Activated CD8-positive, alpha-beta T cell treated with anti-CD3 and anti-CD28 coated beads for 36 hours (primary cell): ENCODE results near the gene TGFBR1. TPM values are rescaled to one million over a fixed set of nuclear protein-coding genes. Genes with fewer than 3 reads are reported as not detected.

Source experiments
- ATAC-seq: fragments of 200-7000 bp; cut with Tn5 transposase; one replicate; pipeline ENCODE4 v1.10.0; 2021; ENCODE audit warnings: mild to moderate bottlenecking, moderate library complexity
- CTCF ChIA-PET: fragments of 350-600 bp; sonication (Branson Sonifier 250); formaldehyde crosslinking; loops from one replicate; lab custom pipeline; 2021; ENCODE audit warnings: antibody characterized with exemption; lab: Charles Lee
- POLR2A ChIA-PET: fragments of 350-600 bp; sonication (Branson Sonifier 250); formaldehyde crosslinking; loops from one replicate; lab custom pipeline; 2021; ENCODE audit warnings: antibody characterized with exemption; lab: Charles Lee
- DNase-seq: peaks from one replicate; pipeline ENCODE4 v3.0.0-alpha.2; 2020
- H3K27ac Mint-ChIP-seq: one replicate; pipeline ENCODE4 v1.8.0; 2021; ENCODE audit warnings: mild to moderate bottlenecking, mixed read lengths
- H3K27me3 Mint-ChIP-seq: one replicate; pipeline ENCODE4 v1.8.0; 2021; ENCODE audit warnings: mixed read lengths
- H3K36me3 Mint-ChIP-seq: one replicate; pipeline ENCODE4 v1.8.0; 2021; ENCODE audit warnings: low read depth, mixed read lengths
- H3K4me1 Mint-ChIP-seq: one replicate; pipeline ENCODE4 v1.8.0; 2021; ENCODE audit warnings: low read depth, mixed read lengths
- H3K4me3 Mint-ChIP-seq: one replicate; pipeline ENCODE4 v1.8.0; 2021; ENCODE audit warnings: mild to moderate bottlenecking, moderate library complexity, mixed read lengths
- H3K9me3 Mint-ChIP-seq: one replicate; pipeline ENCODE4 v1.8.0; 2021; ENCODE audit warnings: mixed read lengths
- intact Hi-C: fragments of 100-400 bp; cut with micrococcal nuclease; formaldehyde crosslinking; loops from one replicate; pipeline ENCODE4 v1.10.0; 2022
- total RNA-seq, 2 experiments: library from RNA; stranded (reverse); gene quantifications; one replicate each; pipeline ENCODE4 v1.2.3, GENCODE V29; 2021
- TF ChIP-seq, protein P1 (sequence below): fragments of 200-600 bp; IDR thresholded peaks from one replicate; pipeline ENCODE4 v1.8.0; 2022; ENCODE audit warnings: antibody characterized with exemption, mild to moderate bottlenecking

The TGFBR1 gene
- total RNA-seq, 2 experiments from 2014 or later, result 34.3 to 36.5 TPM

DNA sequence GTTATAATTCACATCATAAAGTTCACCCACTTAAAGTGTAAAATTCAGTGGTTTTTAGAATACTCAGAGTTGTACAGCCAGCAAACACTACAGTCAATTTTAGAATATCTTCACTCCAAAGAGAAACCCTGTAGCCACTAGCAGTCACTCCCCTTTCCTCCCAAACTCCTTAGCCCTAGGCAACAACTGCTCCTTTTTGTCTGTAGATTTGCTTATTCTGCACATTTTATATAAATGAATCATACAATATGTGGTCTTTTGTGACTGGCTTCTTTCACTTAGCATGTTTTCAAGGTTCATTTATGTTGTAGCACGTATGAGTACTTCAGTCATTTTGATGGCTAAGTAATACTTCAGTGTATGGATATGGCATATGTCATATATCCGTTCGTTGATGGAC, 38.7 kb downstream of the TGFBR1 start:
- Mint-ChIP-seq H3K9me3 (no peaks in the 10 kb centered on the region), H3K27me3 (no peaks in the 10 kb centered on the region), H3K4me3 (no peak overlapping the region), H3K36me3 (peaks cover 47% of the 10 kb centered on the region), H3K4me1 (peaks cover 28% of the 10 kb centered on the region), H3K27ac (no peak overlapping the region)
- no peak for ATAC-seq
- DNase-seq, result no peak
- ChIA-PET CTCF (interaction anchor here (4.3 to 11.6 kb wide), 3 partner anchors 130 to 296 kb away, joined by 46 to 258 read pairs (median 74); no protein-coding TSS in a partner anchor), POLR2A (interaction anchor here (0.6 kb wide), 1 partner anchor 9 kb away, joined by 3 read pairs; no protein-coding TSS in a partner anchor)
- intact Hi-C loops, result loop anchor here (5.0 kb wide), 2 partner anchors 166 to 296 kb away; no protein-coding TSS in a partner anchor
- TF ChIP-seq, protein P1, sequence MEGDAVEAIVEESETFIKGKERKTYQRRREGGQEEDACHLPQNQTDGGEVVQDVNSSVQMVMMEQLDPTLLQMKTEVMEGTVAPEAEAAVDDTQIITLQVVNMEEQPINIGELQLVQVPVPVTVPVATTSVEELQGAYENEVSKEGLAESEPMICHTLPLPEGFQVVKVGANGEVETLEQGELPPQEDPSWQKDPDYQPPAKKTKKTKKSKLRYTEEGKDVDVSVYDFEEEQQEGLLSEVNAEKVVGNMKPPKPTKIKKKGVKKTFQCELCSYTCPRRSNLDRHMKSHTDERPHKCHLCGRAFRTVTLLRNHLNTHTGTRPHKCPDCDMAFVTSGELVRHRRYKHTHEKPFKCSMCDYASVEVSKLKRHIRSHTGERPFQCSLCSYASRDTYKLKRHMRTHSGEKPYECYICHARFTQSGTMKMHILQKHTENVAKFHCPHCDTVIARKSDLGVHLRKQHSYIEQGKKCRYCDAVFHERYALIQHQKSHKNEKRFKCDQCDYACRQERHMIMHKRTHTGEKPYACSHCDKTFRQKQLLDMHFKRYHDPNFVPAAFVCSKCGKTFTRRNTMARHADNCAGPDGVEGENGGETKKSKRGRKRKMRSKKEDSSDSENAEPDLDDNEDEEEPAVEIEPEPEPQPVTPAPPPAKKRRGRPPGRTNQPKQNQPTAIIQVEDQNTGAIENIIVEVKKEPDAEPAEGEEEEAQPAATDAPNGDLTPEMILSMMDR, result no peak

- ChIA-PET CTCF (interaction anchor here (0.9 to 8.5 kb wide), 7 partner anchors 9 to 297 kb away, joined by 3 to 74 read pairs (median 5); no protein-coding TSS in a partner anchor), POLR2A (interaction anchor here (1.1 kb wide), 1 partner anchor 36 kb away, joined by 3 read pairs; no protein-coding TSS in a partner anchor)
- no peak overlapping the region for H3K4me3 Mint-ChIP-seq
- intact Hi-C loops, result loop anchor here (5.0 kb wide), 2 partner anchors 168 to 298 kb away; no protein-coding TSS in a partner anchor
- no peaks in the 10 kb centered on the region for H3K27me3 Mint-ChIP-seq
- H3K36me3 Mint-ChIP-seq, result peaks cover 48% of the 10 kb centered on the region
- peaks cover 30% of the 10 kb centered on the region for H3K4me1 Mint-ChIP-seq
- no peaks in the 10 kb centered on the region for H3K9me3 Mint-ChIP-seq
- H3K27ac Mint-ChIP-seq, result no peak overlapping the region
- no peak for DNase-seq
- ATAC-seq, result no peak
- TF ChIP-seq, protein P1, result no peak
Observed at GRCh38 chr9:99144966-99145365, 40.1 kb downstream of the TGFBR1 start.

DNA sequence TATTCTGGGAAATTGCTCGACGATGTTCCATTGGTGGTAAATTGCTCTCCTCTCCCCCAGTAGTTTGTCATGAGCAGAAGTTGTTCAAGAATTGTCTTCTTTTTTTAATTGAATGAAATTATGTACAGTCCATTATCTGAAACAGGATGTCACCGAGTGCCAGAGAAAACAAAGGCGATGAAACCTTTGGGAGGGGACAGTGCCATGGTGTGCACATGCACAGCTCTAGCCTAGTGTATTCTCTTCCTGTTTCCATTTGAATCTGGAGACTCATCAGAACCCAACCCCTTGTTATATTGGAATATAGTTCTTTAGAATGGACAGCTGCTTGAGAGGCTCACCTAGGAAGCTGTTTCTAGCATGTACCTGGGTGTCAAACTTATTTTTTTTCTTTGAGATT, 41.7 kb downstream of the TGFBR1 start:
- ChIA-PET POLR2A (interaction anchor here (0.6 kb wide), 1 partner anchor 33 kb away, joined by 4 read pairs; no protein-coding TSS in a partner anchor), CTCF (interaction anchor here (1.0 to 2.6 kb wide), 5 partner anchors 9 to 297 kb away, joined by 3 to 14 read pairs (median 5); no protein-coding TSS in a partner anchor)
- Mint-ChIP-seq H3K9me3 (no peaks in the 10 kb centered on the region), H3K36me3 (peaks cover 46% of the 10 kb centered on the region), H3K4me3 (no peak overlapping the region), H3K27ac (no peak overlapping the region), H3K27me3 (no peaks in the 10 kb centered on the region), H3K4me1 (peaks cover 36% of the 10 kb centered on the region)
- no peak for ATAC-seq
- DNase-seq, result no peak
- TF ChIP-seq, protein P1, result no peak
- intact Hi-C loops, result no loop called here

DNA sequence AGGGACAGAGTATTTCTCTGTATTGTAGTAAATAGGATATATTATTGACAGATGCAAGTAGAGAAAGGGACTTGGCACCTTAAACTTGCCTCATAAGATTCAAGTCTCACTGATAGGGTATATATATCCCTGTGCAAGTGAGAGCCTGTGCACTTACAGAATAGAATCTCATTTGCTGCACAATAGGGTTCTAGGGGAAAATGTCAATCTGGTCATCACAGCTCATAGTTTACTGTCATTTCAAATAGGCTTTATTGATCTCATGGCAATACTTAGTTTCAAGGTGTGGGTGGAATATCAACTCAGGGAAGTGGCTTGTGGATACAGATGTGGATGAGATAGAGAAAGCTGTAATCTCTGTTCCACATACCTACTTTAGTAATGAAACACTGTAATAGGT, 42.3 kb downstream of the TGFBR1 start:
- POLR2A ChIA-PET, result no interaction called here
- Mint-ChIP-seq H3K4me1 (peaks cover 42% of the 10 kb centered on the region), H3K9me3 (no peaks in the 10 kb centered on the region), H3K4me3 (no peak overlapping the region), H3K27ac (no peak overlapping the region), H3K27me3 (no peaks in the 10 kb centered on the region), H3K36me3 (peaks cover 47% of the 10 kb centered on the region)
- TF ChIP-seq, protein P1, result no peak
- no peak for ATAC-seq
- DNase-seq, result no peak
- CTCF ChIA-PET, result interaction anchor here (0.6 to 2.6 kb wide), 8 partner anchors 10 to 652 kb away, joined by 3 to 14 read pairs (median 4); no protein-coding TSS in a partner anchor
- intact Hi-C loops, result no loop called here
